ENCODE data around the gene ZMIZ1. TPM values are rescaled to one million over a fixed set of nuclear protein-coding genes. Genes with fewer than 3 reads are reported as not detected.

The ZMIZ1 gene
- total and polyA plus RNA-seq, 2 experiments from 2014 or later = 9.2 to 30.9 TPM

GRCh38 chr10:79358811-79359210 is 290.0 kb downstream of the ZMIZ1 start:
- H3K4me3 Mint-ChIP-seq = no peak overlapping the region
- ATAC-seq = no peak
- H3K4me3 ChIP-seq = no peak overlapping the region
- no peaks in the 10 kb centered on the region for H3K9me2 ChIP-seq (ENCODE audit: insufficient read depth)
- TF ChIP-seq EZH2 (IDR thresholded peaks at IDR 0.05; ENCODE audit: low read depth, unreplicated experiment) (no peak), CTCF (conservative IDR thresholded peaks at IDR 0.05; ENCODE audit: low read depth in 2 of 2) (no peak), CREB1 (CRISPR knock-in tag; IDR thresholded peaks at IDR 0.05; ENCODE audit: low read depth) (no peak), REST (IDR thresholded peaks at IDR 0.05; ENCODE audit: unreplicated experiment) (no peak), EZH2phosphoT487 (IDR thresholded peaks at IDR 0.05; ENCODE audit: unreplicated experiment) (no peak), ZNF462 (CRISPR knock-in tag; IDR thresholded peaks at IDR 0.05) (no peak), ZNF331 (CRISPR knock-in tag; IDR thresholded peaks at IDR 0.05; ENCODE audit: low read depth) (no peak), STAT1 (IDR thresholded peaks at IDR 0.05; ENCODE audit: unreplicated experiment) (no peak), NANOG (IDR thresholded peaks at IDR 0.05; ENCODE audit: borderline replicate concordance) (no peak), JUNB (IDR thresholded peaks at IDR 0.05; ENCODE audit: unreplicated experiment) (no peak), ETS1 (IDR thresholded peaks at IDR 0.05) (no peak), POLR2AphosphoS5 (IDR thresholded peaks at IDR 0.05; ENCODE audit: low read depth) (no peak), ZNF114 (CRISPR knock-in tag; IDR thresholded peaks at IDR 0.05) (no peak)
- no peak for DNase-seq (ENCODE audit: low spot score)
- H3K27ac ChIP-seq (ENCODE audit: low read depth) = no peak overlapping the region
- H2AFZ ChIP-seq = no peak overlapping the region
- no peaks in the 10 kb centered on the region for H3K4me1 ChIP-seq (ENCODE audit: insufficient read depth)
- H3K9me3 Mint-ChIP-seq = no peaks in the 10 kb centered on the region; the same call in 2 of the 3 replicates
- no peaks in the 10 kb centered on the region for H3K36me3 ChIP-seq (ENCODE audit: insufficient read depth)
- H3K4me1 Mint-ChIP-seq = no peaks in the 10 kb centered on the region
- no peak overlapping the region for H3K4me2 ChIP-seq
- peaks cover 34% of the 10 kb centered on the region for H3K36me3 Mint-ChIP-seq (ENCODE audit: low read depth)
- no peaks in the 10 kb centered on the region for H3F3A ChIP-seq (replicated peaks; ENCODE audit: low read depth)
- no peaks in the 10 kb centered on the region for H3K27me3 ChIP-seq (ENCODE audit: insufficient read depth)
- no peaks in the 10 kb centered on the region for H3K79me2 ChIP-seq (replicated peaks; ENCODE audit: insufficient read depth)
- no peak overlapping the region for H3K27ac Mint-ChIP-seq
- peaks cover 8% of the 10 kb centered on the region; the same call in 1 of the 2 replicates for H4K20me1 ChIP-seq (replicated peaks; ENCODE audit: insufficient read depth)
- H3K27me3 Mint-ChIP-seq (ENCODE audit: insufficient read depth, low read depth, poor library complexity) = peaks cover 6% of the 10 kb centered on the region

Data from GM23338 (cell line).